GM18505 (cell line): Measurements from ENCODE around the gene FKBP7.
"Not testable (repeated sequence)": the region's sequence is repeated elsewhere in the genome, so short reads cannot be mapped to it uniquely, and the experiment has no call there.

Experiments used
- ATAC-seq: cut with Tn5 transposase; IDR thresholded peaks from one replicate; pipeline ENCODE4 v1.9.1; 2021; ENCODE audit not compliant: unreplicated experiment
- POLR2A ChIP-seq: IDR thresholded peaks from 4 replicates; pipeline ENCODE4 v1.6.1; 2011; ENCODE audit warnings: borderline replicate concordance; ENCODE audit not compliant: insufficient read depth, insufficient read length; ENCODE audit errors: extremely low read depth

FKBP7 gene

GRCh38 chr2:178450774-178451525 is 27.4 kb downstream of the FKBP7 start, which contains the start of the genes PJVK and PRKRA:
PJVK (plus strand) TSS chr2:178451378; CDS start chr2:178453410, 2,032 bp downstream.
PRKRA (minus strand) TSS chr2:178451175; CDS start chr2:178451030, 145 bp downstream.
- peak; percentile 89 for TF ChIP-seq POLR2A
- ATAC-seq, result peak; percentile 85

- TF ChIP-seq POLR2A, result no peak
- ATAC-seq, result peak; percentile 49
Observed at GRCh38 chr2:178450524-178450773, 28.0 kb downstream of the FKBP7 start.

DNA sequence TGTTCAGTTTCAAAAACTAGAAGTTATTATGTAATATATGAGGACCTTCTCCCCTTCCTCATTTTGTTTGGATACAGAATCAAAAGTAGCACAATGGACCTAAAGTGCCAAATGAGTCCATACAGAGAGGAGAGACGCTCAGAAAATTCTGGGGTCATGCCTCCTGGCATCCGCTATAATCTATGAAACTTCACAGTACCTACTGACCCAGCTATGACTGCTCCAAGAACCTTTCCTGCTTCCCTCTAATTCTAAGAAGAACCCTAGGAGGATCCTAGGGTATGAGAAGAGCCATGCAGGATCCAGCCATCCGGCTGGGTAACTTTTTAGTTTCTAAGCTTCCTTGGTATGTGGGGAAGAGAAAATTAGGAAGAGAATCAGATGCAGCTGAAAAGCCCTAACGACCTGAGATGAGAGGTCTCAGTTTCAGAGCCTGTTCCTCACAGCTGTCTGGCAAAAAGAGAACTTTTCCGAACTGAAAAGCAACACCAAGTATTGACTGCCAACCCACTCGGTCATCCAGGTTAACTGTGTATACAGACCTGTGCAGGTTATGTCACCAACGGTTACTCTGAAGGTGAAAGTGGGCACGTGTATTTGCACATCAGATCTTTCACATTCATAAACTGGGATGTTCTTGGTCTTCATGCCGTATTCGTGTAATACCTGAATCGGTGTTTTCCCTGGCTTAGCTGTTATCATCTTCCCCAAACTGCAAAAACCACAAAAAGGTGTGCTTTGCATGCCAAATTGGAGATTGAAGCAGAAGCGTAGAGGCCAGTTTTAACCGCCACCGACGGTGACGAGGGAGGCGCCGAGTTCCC is 28.5 kb downstream of the FKBP7 start:
- TF ChIP-seq POLR2A, result no peak
- ATAC-seq, result peak; percentile 4

- TF ChIP-seq POLR2A, result no peak
- ATAC-seq, result no peak
Observed at GRCh38 chr2:178448968-178449661, 29.3 kb downstream of the FKBP7 start.

DNA sequence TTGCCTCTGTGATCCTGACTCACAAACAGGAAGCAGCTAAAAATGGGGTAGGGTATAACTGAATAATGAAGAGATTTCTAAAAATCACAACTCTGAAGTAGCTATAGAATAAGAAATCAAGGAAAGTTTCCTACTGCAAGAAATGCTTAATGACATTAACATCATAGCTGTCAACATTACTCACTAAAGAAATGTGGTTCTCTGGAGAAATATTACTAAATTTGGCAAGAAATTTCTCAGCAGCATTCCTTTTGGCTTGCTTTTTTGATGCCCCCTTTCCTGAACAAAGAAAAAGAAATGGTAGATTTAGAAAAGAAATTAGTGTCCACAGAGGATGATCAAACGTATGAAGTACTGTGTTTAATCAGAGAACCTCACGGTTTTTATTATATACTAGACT is 37.0 kb downstream of the FKBP7 start:
- no peak for TF ChIP-seq POLR2A
- no peak for ATAC-seq

- ATAC-seq, result no peak
- no peak for TF ChIP-seq POLR2A
Observed at GRCh38 chr2:178436662-178437061, 41.7 kb downstream of the FKBP7 start.

- TF ChIP-seq POLR2A, result no peak
- no peak for ATAC-seq
Observed at GRCh38 chr2:178429336-178429735, 49.1 kb downstream of the FKBP7 start.

- ATAC-seq, result no peak
- no peak for TF ChIP-seq POLR2A
Observed at GRCh38 chr2:178428396-178428806, 50.0 kb downstream of the FKBP7 start.

DNA sequence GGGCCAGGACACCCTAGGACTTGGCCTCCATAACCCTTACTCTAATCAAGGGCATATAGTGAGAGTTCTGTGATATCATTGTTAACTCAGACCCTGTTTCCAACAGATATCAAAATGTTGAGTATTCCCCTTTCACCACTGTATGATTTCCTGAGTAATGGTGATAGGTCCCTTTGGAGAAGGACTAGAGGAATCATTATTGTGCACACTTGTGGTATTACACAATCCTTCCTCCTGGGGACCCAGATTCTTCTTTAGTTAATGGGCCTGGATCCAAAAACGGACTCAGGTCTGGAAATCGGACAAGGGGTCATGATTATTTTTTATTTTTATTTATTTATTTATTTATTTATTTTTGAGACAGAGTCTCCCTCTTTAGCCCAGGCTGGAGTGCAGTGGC is 50.9 kb downstream of the FKBP7 start:
- no peak for ATAC-seq
- no peak for TF ChIP-seq POLR2A

- ATAC-seq, result no peak
- TF ChIP-seq POLR2A, result no peak
Observed at GRCh38 chr2:178426388-178426787, 52.0 kb downstream of the FKBP7 start.

- no peak for ATAC-seq
- no peak for TF ChIP-seq POLR2A
Observed at GRCh38 chr2:178425255-178425827, 53.1 kb downstream of the FKBP7 start.

GRCh38 chr2:178423746-178424145 is 54.7 kb downstream of the FKBP7 start:
- ATAC-seq, result not testable (repeated sequence)

- no peak for ATAC-seq
- TF ChIP-seq POLR2A, result no peak
Observed at GRCh38 chr2:178422097-178422496, 56.3 kb downstream of the FKBP7 start.
